PC-9 (cell line): ENCODE measurements around the gene ORM2.

ENCODE experiments used
- EZH2 ChIP-seq: fragments of 200-600 bp; sonication (generic); IDR thresholded peaks from 2 replicates; pipeline ENCODE4 v1.8.0; 2017; ENCODE audit warnings: antibody characterized with exemption, low read depth
- TF ChIP-seq, protein P1 (sequence below): fragments of 200-600 bp; sonication (generic); conservative IDR thresholded peaks from 2 replicates; pipeline ENCODE4 v1.6.1; 2017; ENCODE audit warnings: mixed run types, antibody characterized with exemption, mild to moderate bottlenecking, moderate library complexity

GRCh38 chr9:114366334-114367128, 36.9 kb downstream of the ORM2 start:
- no peak for TF ChIP-seq EZH2
- TF ChIP-seq, protein P1, sequence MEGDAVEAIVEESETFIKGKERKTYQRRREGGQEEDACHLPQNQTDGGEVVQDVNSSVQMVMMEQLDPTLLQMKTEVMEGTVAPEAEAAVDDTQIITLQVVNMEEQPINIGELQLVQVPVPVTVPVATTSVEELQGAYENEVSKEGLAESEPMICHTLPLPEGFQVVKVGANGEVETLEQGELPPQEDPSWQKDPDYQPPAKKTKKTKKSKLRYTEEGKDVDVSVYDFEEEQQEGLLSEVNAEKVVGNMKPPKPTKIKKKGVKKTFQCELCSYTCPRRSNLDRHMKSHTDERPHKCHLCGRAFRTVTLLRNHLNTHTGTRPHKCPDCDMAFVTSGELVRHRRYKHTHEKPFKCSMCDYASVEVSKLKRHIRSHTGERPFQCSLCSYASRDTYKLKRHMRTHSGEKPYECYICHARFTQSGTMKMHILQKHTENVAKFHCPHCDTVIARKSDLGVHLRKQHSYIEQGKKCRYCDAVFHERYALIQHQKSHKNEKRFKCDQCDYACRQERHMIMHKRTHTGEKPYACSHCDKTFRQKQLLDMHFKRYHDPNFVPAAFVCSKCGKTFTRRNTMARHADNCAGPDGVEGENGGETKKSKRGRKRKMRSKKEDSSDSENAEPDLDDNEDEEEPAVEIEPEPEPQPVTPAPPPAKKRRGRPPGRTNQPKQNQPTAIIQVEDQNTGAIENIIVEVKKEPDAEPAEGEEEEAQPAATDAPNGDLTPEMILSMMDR, result no peak
